Omental fat pad (tissue), 4 donors: ENCODE measurements around the gene TNPO1. TPM values are rescaled to one million over a fixed set of nuclear protein-coding genes. Genes with fewer than 3 reads are reported as not detected.
"Not testable (repeated sequence)": the region's sequence is repeated elsewhere in the genome, so short reads cannot be mapped to it uniquely, and the experiment has no call there.

ENCODE experiments used
- ATAC-seq: fragments of 150-250 bp; one replicate; pipeline ENCODE4 v1.9.1; 2016; ENCODE audit warnings: mild to moderate bottlenecking, moderate library complexity; ENCODE audit not compliant: low FRiP score
- DNase-seq: peaks from one replicate; pipeline ENCODE4 v3.0.0-alpha.2; 2019; ENCODE audit warnings: low spot score
- CTCF ChIP-seq, 3 donors: fragments of 450-650 bp; IDR thresholded peaks; one replicate each; pipeline ENCODE4 v1.5.1; 2016 to 2017; ENCODE audit warnings: antibody characterized with exemption in 3 of 3, mild to moderate bottlenecking in 3 of 3, moderate library complexity in 2 of 3
- total RNA-seq, 4 donors: library from RNA; depleted of rRNA; stranded (reverse); fragments of >200 nt; gene quantifications; one replicate each; pipeline ENCODE4 v1.1.0, GENCODE V29; 2016

TNPO1 gene
- total RNA-seq, 4 donors from 2014 or later = 74.6 to 123 (median 99.6) TPM

DNA sequence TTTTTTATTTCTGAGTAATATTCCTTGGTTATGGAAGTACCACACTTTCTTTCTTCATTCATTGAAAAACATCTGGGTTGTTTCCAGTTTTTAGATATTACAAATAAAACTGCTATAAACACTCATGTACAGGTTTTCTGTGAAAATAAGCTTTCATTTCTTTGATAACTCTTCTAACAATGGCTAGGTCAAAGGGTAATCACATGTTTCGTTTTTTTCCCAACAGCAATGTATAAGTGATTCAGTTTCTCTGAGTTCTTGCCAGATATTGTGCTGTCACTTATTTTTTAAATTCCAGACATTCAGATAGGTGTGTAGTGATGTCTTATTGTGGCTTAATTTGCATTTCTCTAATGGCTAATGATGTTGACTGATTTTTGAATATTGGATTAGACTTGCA lies 16.7 kb upstream of the TNPO1 start:
- no peak for TF ChIP-seq CTCF (IDR thresholded peaks at IDR 0.05)
- no peak for DNase-seq

DNA sequence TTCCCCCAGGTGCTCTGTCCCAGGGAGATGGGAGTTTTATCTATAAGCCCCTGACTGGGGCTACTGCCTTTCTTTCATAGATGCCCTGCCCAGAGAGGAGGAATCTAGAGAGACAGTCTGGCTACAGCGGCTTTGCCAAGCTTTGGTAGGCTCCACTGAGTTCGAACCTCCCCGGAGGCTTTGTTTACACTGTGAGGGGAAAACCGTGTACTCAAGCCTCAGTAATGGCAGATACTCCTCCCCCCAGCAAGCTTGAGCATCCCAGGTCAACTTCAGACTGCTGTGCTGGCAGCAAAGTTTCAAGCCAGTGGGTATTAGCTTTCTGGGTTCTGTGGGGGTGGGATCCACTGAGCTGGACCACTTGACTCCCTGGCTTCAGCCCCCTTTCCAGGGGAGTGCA lies 7.8 kb upstream of the TNPO1 start:
- not testable (repeated sequence) for ATAC-seq, DNase-seq

More for the DNA sequence above, 16.7 kb upstream of the TNPO1 start:
- no peak for ATAC-seq

- no peak for DNase-seq
- no peak for TF ChIP-seq CTCF (IDR thresholded peaks at IDR 0.05)
- no peak for ATAC-seq
Observed at GRCh38 chr5:72811849-72812248, 4.6 kb upstream of the TNPO1 start.

- no peak for DNase-seq
- no peak for ATAC-seq
- no peak for TF ChIP-seq CTCF (IDR thresholded peaks at IDR 0.05)
Observed at GRCh38 chr5:72812488-72812887, 4.0 kb upstream of the TNPO1 start.

GRCh38 chr5:72814104-72814503 lies 2.4 kb upstream of the TNPO1 start:
- TF ChIP-seq CTCF (IDR thresholded peaks at IDR 0.05) = no peak
- ATAC-seq = no peak
- no peak for DNase-seq

DNA sequence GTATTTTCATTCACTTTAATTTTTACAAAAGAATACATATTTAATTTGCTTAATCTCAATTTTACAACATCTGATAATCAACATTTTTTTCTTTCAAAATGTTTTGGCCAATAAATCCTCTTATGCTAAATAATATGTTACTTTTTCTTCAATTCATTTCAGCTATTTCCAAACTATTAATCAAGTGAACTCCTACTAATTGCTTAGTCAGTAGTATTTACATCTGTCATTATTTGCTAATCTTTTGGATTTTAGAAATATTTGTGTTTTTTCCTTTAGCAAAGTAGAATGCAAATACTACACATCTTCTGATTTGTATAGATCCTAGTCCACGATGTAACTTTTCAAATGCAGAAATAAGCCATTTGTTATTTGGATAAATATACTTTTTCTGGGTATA lies 1.6 kb upstream of the TNPO1 start:
- no peak for TF ChIP-seq CTCF (IDR thresholded peaks at IDR 0.05)

DNA sequence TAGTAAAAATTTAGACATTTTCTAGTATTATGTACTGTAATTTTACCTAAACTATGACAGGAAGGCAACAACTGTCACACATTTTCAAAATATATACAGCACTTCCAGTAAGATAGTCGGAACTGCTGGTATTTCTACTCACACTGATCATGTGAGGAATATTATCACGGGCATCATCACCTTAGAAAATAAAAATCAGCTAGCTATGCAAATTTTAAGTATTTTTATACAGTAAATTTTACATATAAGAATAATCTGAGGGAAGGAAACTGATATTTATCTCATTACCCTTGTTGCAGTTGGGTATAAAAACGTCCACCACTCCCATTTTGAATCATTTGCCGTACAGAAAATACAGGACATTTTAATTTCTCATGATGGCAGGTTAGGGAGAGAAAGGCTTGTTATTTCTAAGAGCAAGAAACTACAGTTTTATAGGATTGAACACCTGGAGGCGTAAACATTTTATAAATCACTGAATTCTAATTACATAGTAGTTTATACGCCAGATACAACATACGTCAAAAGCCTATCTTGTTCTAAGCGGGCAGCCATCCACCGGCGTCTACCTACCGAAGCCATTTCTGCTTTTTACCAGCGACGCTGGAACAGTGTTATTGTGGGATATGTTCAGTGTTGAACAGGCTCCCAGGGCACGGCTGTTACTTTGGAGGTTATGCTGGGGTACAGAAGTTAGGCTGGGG lies 729 bp upstream of the TNPO1 start:
- no peak for TF ChIP-seq CTCF (IDR thresholded peaks at IDR 0.05)
- no peak for ATAC-seq
- DNase-seq = peak; percentile 26

More for the DNA sequence above, 1.6 kb upstream of the TNPO1 start:
- ATAC-seq (no peak), DNase-seq (no peak)
